MCF 10A (cell line): ENCODE results near the gene PBRM1. TPM values are rescaled to one million over a fixed set of nuclear protein-coding genes. Genes with fewer than 3 reads are reported as not detected.

Experiments used
- BruUV-seq: library from RNA; stranded (reverse); fragments of 400-500 nt; replicated peaks from 2 replicates; lab custom pipeline; 2021; lab: Mats Ljungman, UMichigan
- CTCF ChIA-PET: fragments of 300-600 bp; sonication (Branson Sonifier 250); formaldehyde crosslinking; extraction: SDS; loops from one replicate; lab custom pipeline; 2021; ENCODE audit warnings: antibody characterized with exemption, inconsistent platforms; lab: Yijun Ruan, JAX
- POLR2A ChIA-PET: fragments of 300-600, 350-650 bp; sonication (Branson Sonifier 250); formaldehyde crosslinking; extraction: SDS; loops from one replicate; lab custom pipeline; 2020; ENCODE audit warnings: antibody characterized with exemption, inconsistent platforms; lab: Yijun Ruan, JAX
- DNase-seq: peaks from one replicate; pipeline ENCODE4 v3.0.0-alpha.2; 2018; ENCODE audit not compliant: unreplicated experiment
- H3K27ac Mint-ChIP-seq: one replicate; pipeline ENCODE4 v1.8.0; 2022; ENCODE audit warnings: mild to moderate bottlenecking, low read depth, mixed read lengths; ENCODE audit not compliant: unreplicated experiment
- H3K27me3 Mint-ChIP-seq: one replicate; pipeline ENCODE4 v1.8.0; 2022; ENCODE audit warnings: mixed read lengths; ENCODE audit not compliant: insufficient read depth, unreplicated experiment
- H3K36me3 Mint-ChIP-seq: one replicate; pipeline ENCODE4 v1.8.0; 2022; ENCODE audit warnings: mild to moderate bottlenecking, moderate library complexity, mixed read lengths; ENCODE audit not compliant: insufficient read depth, unreplicated experiment
- H3K4me1 Mint-ChIP-seq: one replicate; pipeline ENCODE4 v1.8.0; 2022; ENCODE audit warnings: mixed read lengths; ENCODE audit not compliant: insufficient read depth, unreplicated experiment
- H3K4me3 Mint-ChIP-seq: one replicate; pipeline ENCODE4 v1.8.0; 2022; ENCODE audit warnings: mild to moderate bottlenecking, moderate library complexity, mixed read lengths; ENCODE audit not compliant: unreplicated experiment
- H3K9me3 Mint-ChIP-seq: one replicate; pipeline ENCODE4 v1.8.0; 2022; ENCODE audit warnings: mixed read lengths; ENCODE audit not compliant: unreplicated experiment
- CTCF ChIP-seq: fragments of 200-600 bp; IDR thresholded peaks from one replicate; pipeline ENCODE4 v1.8.0; 2022; ENCODE audit warnings: antibody characterized with exemption, mild to moderate bottlenecking; ENCODE audit not compliant: unreplicated experiment
- intact Hi-C: fragments of 100-400 bp; cut with micrococcal nuclease; formaldehyde crosslinking; loops from 2 replicates; pipeline ENCODE4 v1.14.1; 2022
- total RNA-seq: library from RNA; stranded (reverse); gene quantifications from 2 replicates; pipeline ENCODE4 v1.2.3, GENCODE V29; 2022

Gene PBRM1
- total RNA-seq, 1 experiment from 2014 or later: 56.9 TPM

- CTCF ChIA-PET: no interaction called here
- no peak overlapping the region for H3K27ac Mint-ChIP-seq
- intact Hi-C loops: no loop called here
- no peaks in the 10 kb centered on the region for H3K4me1 Mint-ChIP-seq
- no peak for DNase-seq
- no peak for TF ChIP-seq CTCF
- H3K36me3 Mint-ChIP-seq: peaks cover 98% of the 10 kb centered on the region
- POLR2A ChIA-PET: no interaction called here
- H3K9me3 Mint-ChIP-seq: no peaks in the 10 kb centered on the region
- no TSS peak for BruUV-seq
- H3K4me3 Mint-ChIP-seq: no peak overlapping the region
- H3K27me3 Mint-ChIP-seq: no peaks in the 10 kb centered on the region
Measured at GRCh38 chr3:52645549-52645948, 40.2 kb downstream of the PBRM1 start.

GRCh38 chr3:52636673-52637072, 49.0 kb downstream of the PBRM1 start:
- peaks cover 71% of the 10 kb centered on the region for H3K36me3 Mint-ChIP-seq
- no peak for TF ChIP-seq CTCF
- POLR2A ChIA-PET: interaction anchor here (0.6 to 1.5 kb wide), 9 partner anchors 10 to 158 kb away, joined by 3 to 7 read pairs (median 4); partner anchors contain the start of gene ITIH3
- CTCF ChIA-PET: interaction anchor here (0.6 to 1.7 kb wide), 3 partner anchors 12 to 317 kb away, joined by 3 to 7 read pairs (median 3); no protein-coding TSS in a partner anchor
- DNase-seq: peak; percentile 78
- H3K27ac Mint-ChIP-seq: no peak overlapping the region
- no TSS peak for BruUV-seq
- no peaks in the 10 kb centered on the region for H3K27me3 Mint-ChIP-seq
- no peaks in the 10 kb centered on the region for H3K9me3 Mint-ChIP-seq
- intact Hi-C loops: loop anchor here (1.0 to 10.0 kb wide), 2 partner anchors 46 to 72 kb away; no protein-coding TSS in a partner anchor
- H3K4me1 Mint-ChIP-seq: peaks cover 5% of the 10 kb centered on the region
- no peak overlapping the region for H3K4me3 Mint-ChIP-seq

- H3K4me1 Mint-ChIP-seq: peaks cover 5% of the 10 kb centered on the region
- H3K36me3 Mint-ChIP-seq: peaks cover 55% of the 10 kb centered on the region
- BruUV-seq: no TSS peak
- no peak for DNase-seq
- no peaks in the 10 kb centered on the region for H3K9me3 Mint-ChIP-seq
- no peaks in the 10 kb centered on the region for H3K27me3 Mint-ChIP-seq
- H3K4me3 Mint-ChIP-seq: no peak overlapping the region
- TF ChIP-seq CTCF: no peak
- ChIA-PET CTCF (interaction anchor here (0.7 to 1.6 kb wide), 3 partner anchors 10 to 25 kb away, joined by 3 read pairs; no protein-coding TSS in a partner anchor), POLR2A (no interaction called here)
- H3K27ac Mint-ChIP-seq: no peak overlapping the region
- intact Hi-C loops: loop anchor here (10.0 kb wide), 1 partner anchor 69 kb away; no protein-coding TSS in a partner anchor
Measured at GRCh38 chr3:52633786-52634185, 51.9 kb downstream of the PBRM1 start.

- CTCF ChIA-PET: no interaction called here
- POLR2A ChIA-PET: no interaction called here
- H3K27me3 Mint-ChIP-seq: no peaks in the 10 kb centered on the region
- DNase-seq: no peak
- no peak for TF ChIP-seq CTCF
- H3K4me3 Mint-ChIP-seq: no peak overlapping the region
- H3K36me3 Mint-ChIP-seq: peaks cover 62% of the 10 kb centered on the region
- BruUV-seq: no TSS peak
- H3K4me1 Mint-ChIP-seq: no peaks in the 10 kb centered on the region
- H3K9me3 Mint-ChIP-seq: no peaks in the 10 kb centered on the region
- H3K27ac Mint-ChIP-seq: no peak overlapping the region
- intact Hi-C loops: no loop called here
Measured at GRCh38 chr3:52625041-52625440, 60.7 kb downstream of the PBRM1 start.
